ENCODE results near the gene CHRDL2.

- no peak for TF ChIP-seq POLR2A (IDR thresholded peaks at IDR 0.05)
- TF ChIP-seq CTCF (IDR thresholded peaks at IDR 0.05), result no peak
These were observed 67.9 kb downstream of the CHRDL2 start for GRCh38 chr11:74663315-74663714.

Measured in breast epithelium (tissue), 3 donors.